HCT116 (cell line): Measurements from ENCODE around the gene TTF1.

Experiments
- CBX3 ChIP-seq: IDR thresholded peaks from 2 replicates; pipeline ENCODE4 v1.6.1; 2012; ENCODE audit warnings: low read depth
- CEBPB ChIP-seq: IDR thresholded peaks from 2 replicates; pipeline ENCODE4 v1.6.1; 2012; ENCODE audit warnings: low read depth
- CTCF ChIP-seq, 3 experiments: fragments of 200-600 bp in 1 of 3; sonication (generic) in 1 of 3; IDR thresholded peaks in 2 of 3; conservative IDR thresholded peaks in 1 of 3; 2 replicates each; pipeline ENCODE4 v1.5.1; 2012 to 2017; ENCODE audit warnings: low read depth in 2 of 3, low read length in 2 of 3, antibody characterized with exemption in 1 of 3, borderline replicate concordance in 1 of 3, control low read depth in 1 of 3, mild to moderate bottlenecking in 1 of 3, mixed read lengths in 1 of 3, mixed run types in 1 of 3, moderate library complexity in 1 of 3; ENCODE audit not compliant: insufficient read depth in 1 of 3
- ELF1 ChIP-seq: IDR thresholded peaks from 2 replicates; pipeline ENCODE4 v1.6.1; 2012; ENCODE audit warnings: low read depth, borderline replicate concordance
- EZH2 ChIP-seq: fragments of 200-600 bp; sonication (generic); IDR thresholded peaks from 2 replicates; pipeline ENCODE4 v1.6.1; 2017; ENCODE audit warnings: antibody characterized with exemption, mixed run types
- MAX ChIP-seq: IDR thresholded peaks from 2 replicates; pipeline ENCODE4 v1.6.1; 2012
- POLR2AphosphoS5 ChIP-seq: IDR thresholded peaks from 2 replicates; pipeline ENCODE4 v1.6.1; 2011; ENCODE audit warnings: mild to moderate bottlenecking, low read depth, low read length, moderate library complexity
- RAD21 ChIP-seq: IDR thresholded peaks from 2 replicates; pipeline ENCODE4 v1.6.1; 2012; ENCODE audit warnings: low read depth, mild to moderate bottlenecking
- SIN3A ChIP-seq: IDR thresholded peaks from 2 replicates; pipeline ENCODE4 v1.6.1; 2012; ENCODE audit warnings: low read depth
- SRF ChIP-seq: IDR thresholded peaks from 2 replicates; pipeline ENCODE4 v1.6.1; 2012; ENCODE audit warnings: low read depth
- TCF7L2 ChIP-seq: IDR thresholded peaks from 2 replicates; pipeline ENCODE4 v1.7.0; 2011; ENCODE audit warnings: borderline replicate concordance, inconsistent platforms; ENCODE audit not compliant: insufficient read depth, insufficient read length; ENCODE audit errors: extremely low read depth
- ZBTB33 ChIP-seq: IDR thresholded peaks from 2 replicates; pipeline ENCODE4 v1.6.1; 2011; ENCODE audit warnings: mild to moderate bottlenecking, low read length, moderate library complexity; ENCODE audit not compliant: insufficient replicate concordance; ENCODE audit errors: extremely low read depth
- ZFX ChIP-seq: fragments of 450-650 bp; IDR thresholded peaks from 2 replicates; pipeline ENCODE4 v1.6.1; 2017
- TF ChIP-seq, protein P1 (sequence below): IDR thresholded peaks from 2 replicates; pipeline ENCODE4 v1.6.1; 2012

GRCh38 chr9:132370592-132370991 lies 36.0 kb downstream of the TTF1 start:
- TF ChIP-seq POLR2AphosphoS5 (no peak), CTCF (IDR thresholded peaks at IDR 0.05 in 2 of 3, conservative IDR thresholded peaks at IDR 0.05 in 1 of 3; ENCODE audit: borderline replicate concordance in 1 of 3, insufficient read depth in 1 of 3, low read depth in 2 of 3, low read length in 2 of 3) (no peak), TCF7L2 (no peak), RAD21 (no peak), EZH2 (no peak), ZBTB33 (no peak), ZFX (no peak), CBX3 (no peak), ELF1 (no peak), CEBPB (no peak), SRF (no peak), MAX (no peak), SIN3A (no peak)
- TF ChIP-seq, protein P1, sequence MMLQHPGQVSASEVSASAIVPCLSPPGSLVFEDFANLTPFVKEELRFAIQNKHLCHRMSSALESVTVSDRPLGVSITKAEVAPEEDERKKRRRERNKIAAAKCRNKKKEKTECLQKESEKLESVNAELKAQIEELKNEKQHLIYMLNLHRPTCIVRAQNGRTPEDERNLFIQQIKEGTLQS: no peak
